GM19035 (cell line): ENCODE results near the gene WNT1.

Experiments
- ATAC-seq: cut with Tn5 transposase; IDR thresholded peaks from one replicate; pipeline ENCODE4 v1.9.1; 2021; ENCODE audit not compliant: unreplicated experiment

Gene WNT1

GRCh38 chr12:48999371-49000131, 21.4 kb downstream of the WNT1 start, which contains the start of gene DDN:
Gene DDN (minus strand): TSS chr12:48999375. CDS start chr12:48999287, 88 bp downstream.
- no peak for ATAC-seq

GRCh38 chr12:49000346-49000745, 22.2 kb downstream of the WNT1 start:
- ATAC-seq: no peak

- ATAC-seq: no peak
Observed at GRCh38 chr12:49008943-49009342, 30.8 kb downstream of the WNT1 start.

- ATAC-seq: no peak
Observed at GRCh38 chr12:49010092-49010668, 32.1 kb downstream of the WNT1 start.

- ATAC-seq: no peak
Observed at GRCh38 chr12:49012739-49013138, 34.6 kb downstream of the WNT1 start.

- no peak for ATAC-seq
Observed at GRCh38 chr12:49013428-49013827, 35.3 kb downstream of the WNT1 start.

GRCh38 chr12:49014547-49014946, 36.4 kb downstream of the WNT1 start:
- no peak for ATAC-seq

GRCh38 chr12:49015196-49015595, 37.1 kb downstream of the WNT1 start:
- ATAC-seq: no peak

- peak; percentile 11 for ATAC-seq
Observed at GRCh38 chr12:49017891-49018260, 39.8 kb downstream of the WNT1 start.

GRCh38 chr12:49018261-49019119, 40.4 kb downstream of the WNT1 start, which contains the start of gene PRKAG1:
Gene PRKAG1 (minus strand): TSS chr12:49018776. CDS start chr12:49018740, 36 bp downstream.
- peak; percentile 83 for ATAC-seq

GRCh38 chr12:49019120-49019430, 41.0 kb downstream of the WNT1 start:
- ATAC-seq: peak; percentile 17

GRCh38 chr12:49019443-49020324, 41.6 kb downstream of the WNT1 start:
- ATAC-seq: no peak

GRCh38 chr12:49020441-49020840, 42.3 kb downstream of the WNT1 start:
- no peak for ATAC-seq

- ATAC-seq: no peak
Observed at GRCh38 chr12:49021292-49021915, 43.3 kb downstream of the WNT1 start.

- no peak for ATAC-seq
Observed at GRCh38 chr12:49022558-49023178, 44.5 kb downstream of the WNT1 start.

- no peak for ATAC-seq
Observed at GRCh38 chr12:49023812-49024211, 45.7 kb downstream of the WNT1 start.

GRCh38 chr12:49024543-49024942, 46.4 kb downstream of the WNT1 start:
- no peak for ATAC-seq

GRCh38 chr12:49025463-49025862, 47.3 kb downstream of the WNT1 start:
- ATAC-seq: no peak

GRCh38 chr12:49026101-49026500, 48.0 kb downstream of the WNT1 start:
- ATAC-seq: no peak
